Smooth muscle cell (in vitro differentiated cells): ENCODE data around the gene BARX2. TPM values are rescaled to one million over a fixed set of nuclear protein-coding genes. Genes with fewer than 3 reads are reported as not detected.
A peak's percentile ranks its signal among the peaks of the same experiment; 100 is the strongest.

Experiments
- DNase-seq: peaks from one replicate; lab custom pipeline; 2025; ENCODE audit not compliant: unreplicated experiment; lab: John Stamatoyannopoulos, UW
- H2AFZ ChIP-seq: fragments of 200-600 bp; sonication (generic); 2 replicates; pipeline ENCODE4 v1.6.0; 2016; ENCODE audit warnings: antibody characterized with exemption, low read depth, mild to moderate bottlenecking
- H3F3A ChIP-seq: fragments of 200-600 bp; sonication (generic); 2 replicates; pipeline ENCODE4 v1.6.0; 2017; ENCODE audit warnings: antibody characterized with exemption, low read depth
- H3K27ac ChIP-seq: fragments of 200-600 bp; sonication (generic); 2 replicates; pipeline ENCODE4 v1.5.1; 2016; ENCODE audit warnings: low read depth, mild to moderate bottlenecking
- H3K27me3 ChIP-seq: fragments of 200-600 bp; sonication (generic); 2 replicates; pipeline ENCODE4 v1.6.1; 2016; ENCODE audit warnings: low read depth, mild to moderate bottlenecking
- H3K36me3 ChIP-seq: fragments of 200-600 bp; sonication (generic); 2 replicates; pipeline ENCODE4 v1.5.1; 2016; ENCODE audit warnings: low read depth
- H3K4me1 ChIP-seq: fragments of 200-600 bp; sonication (generic); 2 replicates; pipeline ENCODE4 v1.5.1; 2016; ENCODE audit warnings: low read depth
- H3K4me2 ChIP-seq: fragments of 200-600 bp; sonication (generic); 2 replicates; pipeline ENCODE4 v1.6.0; 2016; ENCODE audit warnings: mild to moderate bottlenecking
- H3K4me3 ChIP-seq: fragments of 200-600 bp; sonication (generic); 2 replicates; pipeline ENCODE4 v1.5.1; 2016; ENCODE audit warnings: mild to moderate bottlenecking
- H3K79me2 ChIP-seq: fragments of 200-600 bp; sonication (generic); 2 replicates; pipeline ENCODE4 v1.6.0; 2016; ENCODE audit warnings: low read depth, mild to moderate bottlenecking
- H3K9ac ChIP-seq: fragments of 200-600 bp; sonication (generic); 2 replicates; pipeline ENCODE4 v1.6.0; 2016; ENCODE audit warnings: low read depth
- H3K9me3 ChIP-seq: fragments of 200-600 bp; sonication (generic); replicated peaks from 2 replicates; pipeline ENCODE4 v1.5.1; 2016; ENCODE audit warnings: low read depth
- H4K20me1 ChIP-seq: fragments of 200-600 bp; sonication (generic); 2 replicates; pipeline ENCODE4 v1.6.0; 2016; ENCODE audit warnings: low read depth
- WGBS: methylation state at CpG from one replicate; pipeline ENCODE4 v1.1.7; 2016; ENCODE audit warnings: low lambda C conversion rate; 5-methylcytosine and 5-hydroxymethylcytosine counted together
- polyA plus RNA-seq: library from polyadenylated mRNA; unstranded; fragments of >200 nt; fragmentation: Nextera tagmentation; extraction: Ambion mirVana; gene quantifications from 2 replicates; pipeline ENCODE4 v1.2.1, GENCODE V29; 2016
- total RNA-seq: library from RNA; depleted of rRNA; stranded (reverse); fragments of >200 nt; gene quantifications from 2 replicates; pipeline ENCODE4 v1.2.3, GENCODE V29; 2014
- TF ChIP-seq, protein P1 (sequence below): fragments of 200-600 bp; sonication (generic); IDR thresholded peaks from 2 replicates; pipeline ENCODE4 v1.5.1; 2017; ENCODE audit warnings: borderline replicate concordance, mild to moderate bottlenecking, antibody characterized with exemption; ENCODE audit not compliant: insufficient read depth, poor library complexity, severe bottlenecking

The BARX2 gene
- total and polyA plus RNA-seq, 2 experiments from 2014 or later = 1.2 to 4.8 TPM

DNA sequence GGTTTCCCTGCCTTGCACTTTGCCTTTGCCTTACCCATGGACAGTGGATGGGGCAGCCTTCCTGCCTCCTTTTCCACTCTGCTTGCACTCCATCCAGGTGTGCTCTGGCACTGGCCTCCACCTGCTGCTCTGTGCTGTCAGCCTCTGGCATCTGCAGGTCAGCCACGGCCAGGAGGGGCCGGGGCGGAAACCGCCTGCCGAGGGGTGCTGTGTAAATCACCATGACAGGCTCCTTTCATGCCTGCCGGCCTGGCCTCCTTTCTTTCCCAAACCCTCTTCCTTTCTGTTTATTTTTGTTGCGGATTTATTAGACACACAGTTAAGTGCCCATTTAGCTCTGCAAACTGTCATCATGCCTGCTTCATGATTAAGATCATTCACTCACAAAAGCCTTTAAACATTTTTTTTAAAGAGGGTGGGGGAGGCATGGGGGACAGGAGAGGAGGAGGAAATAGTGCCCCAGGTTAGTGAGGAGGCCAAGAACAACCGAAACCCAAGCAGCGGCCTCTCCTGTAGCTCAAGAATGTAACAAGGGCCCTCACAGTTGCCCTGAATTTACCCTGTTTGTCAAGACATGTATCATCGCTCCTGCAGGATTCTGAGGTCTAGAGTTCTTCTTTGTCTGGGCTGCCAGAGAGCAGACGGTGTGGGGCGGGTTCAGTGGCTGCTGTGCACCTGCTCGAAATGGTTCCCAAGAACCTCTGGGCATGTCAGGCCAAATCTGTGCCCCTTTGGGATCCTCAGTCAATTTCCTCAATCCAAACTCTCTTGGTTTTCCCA is 83.3 kb downstream of the BARX2 start:
- Histone ChIP-seq H3K4me1 (peaks cover 4% of the 10 kb centered on the region), H2AFZ (no peak overlapping the region), H4K20me1 (no peaks in the 10 kb centered on the region), H3K9me3 (no peaks in the 10 kb centered on the region), H3K79me2 (no peaks in the 10 kb centered on the region), H3K27me3 (no peaks in the 10 kb centered on the region), H3K36me3 (no peaks in the 10 kb centered on the region), H3F3A (no peaks in the 10 kb centered on the region), H3K4me3 (no peak overlapping the region), H3K4me2 (no peak overlapping the region), H3K9ac (peak overlapping the region; percentile 35), H3K27ac (peak overlapping the region; percentile 67)
- WGBS = 52% methylated on average over 13 of the region's 13 CpGs
- TF ChIP-seq, protein P1, sequence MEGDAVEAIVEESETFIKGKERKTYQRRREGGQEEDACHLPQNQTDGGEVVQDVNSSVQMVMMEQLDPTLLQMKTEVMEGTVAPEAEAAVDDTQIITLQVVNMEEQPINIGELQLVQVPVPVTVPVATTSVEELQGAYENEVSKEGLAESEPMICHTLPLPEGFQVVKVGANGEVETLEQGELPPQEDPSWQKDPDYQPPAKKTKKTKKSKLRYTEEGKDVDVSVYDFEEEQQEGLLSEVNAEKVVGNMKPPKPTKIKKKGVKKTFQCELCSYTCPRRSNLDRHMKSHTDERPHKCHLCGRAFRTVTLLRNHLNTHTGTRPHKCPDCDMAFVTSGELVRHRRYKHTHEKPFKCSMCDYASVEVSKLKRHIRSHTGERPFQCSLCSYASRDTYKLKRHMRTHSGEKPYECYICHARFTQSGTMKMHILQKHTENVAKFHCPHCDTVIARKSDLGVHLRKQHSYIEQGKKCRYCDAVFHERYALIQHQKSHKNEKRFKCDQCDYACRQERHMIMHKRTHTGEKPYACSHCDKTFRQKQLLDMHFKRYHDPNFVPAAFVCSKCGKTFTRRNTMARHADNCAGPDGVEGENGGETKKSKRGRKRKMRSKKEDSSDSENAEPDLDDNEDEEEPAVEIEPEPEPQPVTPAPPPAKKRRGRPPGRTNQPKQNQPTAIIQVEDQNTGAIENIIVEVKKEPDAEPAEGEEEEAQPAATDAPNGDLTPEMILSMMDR = no peak
- no peak for DNase-seq

DNA sequence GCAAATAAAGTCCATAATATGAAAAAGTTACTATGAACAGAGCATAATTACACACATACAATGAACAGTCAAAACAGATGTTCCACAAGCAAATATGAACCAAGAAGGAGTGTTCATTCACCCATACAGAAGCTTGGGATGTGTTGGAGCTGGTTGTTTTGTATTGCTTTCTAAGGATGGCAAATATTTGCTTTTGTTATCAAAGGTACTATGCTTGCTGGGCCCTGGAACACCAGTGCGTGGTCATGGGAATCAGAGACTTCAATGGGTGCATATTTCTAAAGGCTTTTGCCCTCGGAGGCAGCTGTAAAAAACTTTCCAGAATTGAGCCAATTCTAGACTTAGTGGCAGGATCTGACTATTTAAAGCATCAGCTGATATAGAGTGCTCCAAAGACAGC is 85.1 kb downstream of the BARX2 start:
- TF ChIP-seq, protein P1 = no peak
- Histone ChIP-seq H3K9me3 (no peaks in the 10 kb centered on the region), H3K4me2 (no peak overlapping the region), H3K4me3 (no peak overlapping the region), H3K9ac (no peak overlapping the region), H3K79me2 (no peaks in the 10 kb centered on the region), H3K27me3 (no peaks in the 10 kb centered on the region), H2AFZ (no peak overlapping the region), H3K4me1 (peaks cover 1% of the 10 kb centered on the region), H4K20me1 (no peaks in the 10 kb centered on the region), H3F3A (no peaks in the 10 kb centered on the region), H3K27ac (no peak overlapping the region), H3K36me3 (no peaks in the 10 kb centered on the region)
- no peak for DNase-seq
- WGBS = 85% methylated on average over 2 of the region's 2 CpGs

DNA sequence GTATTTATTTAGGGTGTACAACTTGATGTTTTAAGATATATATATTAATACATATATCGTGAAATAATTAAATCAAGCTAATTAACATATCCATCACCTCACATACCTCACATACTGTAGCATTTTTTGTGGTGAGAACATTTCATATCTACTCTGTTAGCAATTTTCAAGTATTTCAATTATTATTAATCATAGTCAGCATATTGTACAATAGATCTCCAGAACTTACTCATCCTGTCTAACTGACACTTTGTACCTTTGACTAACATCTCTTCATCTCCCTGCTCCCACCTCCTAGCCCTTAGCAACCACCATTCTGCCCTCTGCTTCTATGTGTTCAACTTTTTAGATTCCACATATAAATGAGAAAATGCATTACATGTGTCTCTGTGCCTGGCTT is 108.4 kb downstream of the BARX2 start:
- no peak overlapping the region for H3K4me3 ChIP-seq
- no peak overlapping the region for H3K4me2 ChIP-seq
- no peaks in the 10 kb centered on the region for H3K4me1 ChIP-seq
- H4K20me1 ChIP-seq = no peaks in the 10 kb centered on the region
- H3K9ac ChIP-seq = no peak overlapping the region
- DNase-seq = no peak
- no peaks in the 10 kb centered on the region for H3K79me2 ChIP-seq
- H3K27ac ChIP-seq = no peak overlapping the region
- H3K36me3 ChIP-seq = no peaks in the 10 kb centered on the region
- H3F3A ChIP-seq = no peaks in the 10 kb centered on the region
- peaks cover 6% of the 10 kb centered on the region for H3K9me3 ChIP-seq
- WGBS = 100% methylated on average over 1 of the region's 1 CpG
- TF ChIP-seq, protein P1 = no peak
- no peak overlapping the region for H2AFZ ChIP-seq
- H3K27me3 ChIP-seq = peaks cover 4% of the 10 kb centered on the region

DNA sequence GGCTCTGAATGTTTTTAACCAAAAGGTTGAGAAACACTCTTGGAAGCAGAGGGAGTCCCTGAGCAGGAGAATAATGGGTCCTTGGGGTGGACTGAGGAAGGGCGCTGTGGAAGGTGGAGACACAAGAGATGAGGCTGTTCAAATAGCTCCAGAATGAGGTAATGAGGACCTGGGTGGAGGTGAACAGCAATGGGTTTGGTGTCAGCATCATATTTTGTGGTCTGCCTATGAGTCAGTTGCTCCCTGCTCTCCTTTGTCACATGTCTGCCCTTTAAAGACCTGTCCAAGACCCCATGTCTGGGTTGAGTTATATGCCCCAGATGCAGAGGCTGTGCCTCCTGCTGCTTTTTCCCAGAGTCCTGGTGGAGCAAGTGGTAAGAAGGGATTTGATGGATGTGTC is 113.6 kb downstream of the BARX2 start:
- H3K36me3 ChIP-seq = no peaks in the 10 kb centered on the region
- no peaks in the 10 kb centered on the region for H3K4me1 ChIP-seq
- WGBS = 65% methylated on average over 1 of the region's 1 CpG
- no peaks in the 10 kb centered on the region for H3F3A ChIP-seq
- H3K4me2 ChIP-seq = no peak overlapping the region
- no peak overlapping the region for H2AFZ ChIP-seq
- no peaks in the 10 kb centered on the region for H4K20me1 ChIP-seq
- peaks cover 4% of the 10 kb centered on the region for H3K27me3 ChIP-seq
- no peak for DNase-seq
- H3K4me3 ChIP-seq = no peak overlapping the region
- H3K9ac ChIP-seq = no peak overlapping the region
- H3K27ac ChIP-seq = peak overlapping the region; percentile 73
- TF ChIP-seq, protein P1 = no peak
- H3K79me2 ChIP-seq = no peaks in the 10 kb centered on the region
- H3K9me3 ChIP-seq = peaks cover 6% of the 10 kb centered on the region
